HepG2 (cell line): ENCODE measurements around the gene SPINK7. TPM values are rescaled to one million over a fixed set of nuclear protein-coding genes. Genes with fewer than 3 reads are reported as not detected.

ENCODE experiments used
- ATAC-seq: fragments of 200-7000 bp; cut with Tn5 transposase; 3 replicates; pipeline ENCODE4 v1.9.1; 2020; ENCODE audit warnings: mild to moderate bottlenecking, moderate library complexity
- BruUV-seq: library from RNA; stranded (reverse); fragments of 400-500 nt; replicated peaks from 2 replicates; lab custom pipeline; 2021; lab: Mats Ljungman, UMichigan
- CTCF ChIA-PET: fragments of 300-600 bp; formaldehyde crosslinking; extraction: SDS; loops from one replicate; lab custom pipeline; 2021; ENCODE audit warnings: low total read pairs, inconsistent platforms, low intra/inter-chr PET ratio; lab: Yijun Ruan, JAX
- POLR2A ChIA-PET: fragments of 350-600 bp; sonication (Branson Sonifier 250); formaldehyde crosslinking; loops from one replicate; lab custom pipeline; 2020; ENCODE audit warnings: antibody characterized with exemption, inconsistent platforms; lab: Yijun Ruan, JAX
- DNase-seq: peaks from one replicate; pipeline ENCODE4 v3.0.0-alpha.2; 2015; ENCODE audit warnings: low spot score
- FAIRE-seq: peaks from 3 replicates; lab custom pipeline; 2011; peaks lifted over from hg19 to GRCh38; lab: Jason Lieb, UNC
- H2AFZ ChIP-seq: one replicate; pipeline ENCODE4 v1.6.1; 2011; ENCODE audit warnings: low read length, inconsistent platforms
- H3K27ac ChIP-seq: fragments of 300-600 bp; 3 replicates; pipeline ENCODE4 v1.8.0; 2011; ENCODE audit warnings: mixed run types, mild to moderate bottlenecking, mixed read lengths, low read length, inconsistent platforms; ENCODE audit not compliant: insufficient read depth; ENCODE audit errors: extremely low read length
- H3K27me3 ChIP-seq, 2 experiments: fragments of 200-600 bp in 1 of 2; 2 replicates in 1 of 2; 3 replicates in 1 of 2; pipeline versions ENCODE4 v1.6.0 to v1.8.0; 2011; ENCODE audit warnings: low read length in 2 of 2, mild to moderate bottlenecking in 2 of 2, moderate library complexity in 2 of 2, inconsistent platforms in 1 of 2; ENCODE audit not compliant: insufficient read depth in 2 of 2, control insufficient read depth in 1 of 2
- H3K36me3 ChIP-seq, 2 experiments: fragments of 200-600 bp in 1 of 2; replicated peaks in 1 of 2; 2 replicates in 1 of 2; 3 replicates in 1 of 2; pipeline versions ENCODE4 v1.5.1 to v1.8.0; 2011; ENCODE audit warnings: low read length in 2 of 2, inconsistent platforms in 1 of 2; ENCODE audit not compliant: insufficient read depth in 2 of 2, control insufficient read depth in 1 of 2
- H3K4me1 ChIP-seq: 2 replicates; pipeline ENCODE4 v1.5.1; 2012; ENCODE audit warnings: low read length, inconsistent platforms; ENCODE audit not compliant: insufficient read depth
- H3K4me2 ChIP-seq: 2 replicates; pipeline ENCODE4 v1.6.0; 2011; ENCODE audit warnings: low read depth, low read length, inconsistent platforms
- H3K4me3 ChIP-seq, 3 experiments: fragments of 200-600 bp in 1 of 3; sonication (generic), shearing (Covaris generic) in 1 of 3; replicated peaks in 1 of 3; 2 replicates each; pipeline ENCODE4 v1.5.1; 2011 to 2016; ENCODE audit warnings: low read length in 3 of 3, inconsistent platforms in 2 of 3, low read depth in 2 of 3, mild to moderate bottlenecking in 2 of 3, control low read depth in 1 of 3, mixed read lengths in 1 of 3; ENCODE audit not compliant: insufficient read depth in 1 of 3
- H3K79me2 ChIP-seq: one replicate; pipeline ENCODE4 v1.6.1; 2011; ENCODE audit warnings: low read length, inconsistent platforms; ENCODE audit not compliant: insufficient read depth
- H3K9ac ChIP-seq: 2 replicates; pipeline ENCODE4 v1.6.0; 2011; ENCODE audit warnings: mild to moderate bottlenecking, low read depth, low read length, inconsistent platforms; ENCODE audit not compliant: insufficient read depth
- H3K9me3 ChIP-seq: 2 replicates; pipeline ENCODE4 v1.5.1; 2012; ENCODE audit warnings: mild to moderate bottlenecking, low read length
- H4K20me1 ChIP-seq: 2 replicates; pipeline ENCODE4 v1.6.0; 2011; ENCODE audit warnings: inconsistent platforms, mild to moderate bottlenecking, low read length, moderate library complexity; ENCODE audit not compliant: insufficient read depth
- CEBPB ChIP-seq: IDR thresholded peaks from 2 replicates; pipeline ENCODE4 v1.6.1; 2011; ENCODE audit warnings: low read depth, low read length, improper control_type of control experiment, borderline replicate concordance
- CEBPG ChIP-seq: IDR thresholded peaks from 2 replicates; pipeline ENCODE4 v1.6.1; 2016
- HNRNPLL ChIP-seq: fragments of 200-400 bp; formaldehyde crosslinking; IDR thresholded peaks from 2 replicates; pipeline ENCODE4 v1.6.1; 2017; ENCODE audit warnings: mild to moderate bottlenecking, low read depth, low read length; ENCODE audit not compliant: poor library complexity, severe bottlenecking
- JARID2 ChIP-seq: sonication (generic); formaldehyde crosslinking; IDR thresholded peaks from 2 replicates; pipeline ENCODE4 v1.8.1; 2023; ENCODE audit warnings: missing genetic modification reagents, inconsistent platforms; ENCODE audit not compliant: insufficient replicate concordance
- JUND ChIP-seq: sonication (generic); formaldehyde crosslinking; IDR thresholded peaks from 2 replicates; pipeline ENCODE4 v1.8.0; 2022; ENCODE audit warnings: mild to moderate bottlenecking, missing genetic modification reagents
- NCOR1 ChIP-seq: fragments of 200-600 bp; sonication (generic); IDR thresholded peaks from 2 replicates; pipeline ENCODE4 v1.7.0; 2017; ENCODE audit warnings: antibody characterized with exemption, low read length, borderline replicate concordance
- POLR2G ChIP-seq: fragments of 200-400 bp; formaldehyde crosslinking; IDR thresholded peaks from 2 replicates; pipeline ENCODE4 v1.6.1; 2018; ENCODE audit warnings: mild to moderate bottlenecking, low read depth, low read length, moderate library complexity
- PRDM10 ChIP-seq: sonication (generic); formaldehyde crosslinking; IDR thresholded peaks from 2 replicates; pipeline ENCODE4 v1.4.0; 2020; ENCODE audit warnings: low read depth, missing genetic modification reagents
- SMAD1 ChIP-seq: sonication (generic); formaldehyde crosslinking; IDR thresholded peaks from 2 replicates; pipeline ENCODE4 v1.4.0; 2020; ENCODE audit warnings: missing genetic modification reagents, low read depth, mild to moderate bottlenecking, borderline replicate concordance
- SUZ12 ChIP-seq: fragments of 150-350 bp; IDR thresholded peaks from 2 replicates; pipeline ENCODE4 v1.6.1; 2014; ENCODE audit warnings: low read depth, low read length
- TEAD3 ChIP-seq: optimal IDR thresholded peaks from 2 replicates; pipeline ENCODE3; 2016; ENCODE audit warnings: borderline replicate concordance
- THYN1 ChIP-seq: sonication (generic); formaldehyde crosslinking; IDR thresholded peaks from 2 replicates; pipeline ENCODE4 v1.8.1; 2023; ENCODE audit warnings: low read depth, mild to moderate bottlenecking, moderate library complexity, missing genetic modification reagents, borderline replicate concordance
- ZFP82 ChIP-seq: sonication (generic); formaldehyde crosslinking; IDR thresholded peaks from 2 replicates; pipeline ENCODE4 v1.5.1; 2020; ENCODE audit warnings: mild to moderate bottlenecking, missing genetic modification reagents, borderline replicate concordance
- ZNF101 ChIP-seq: sonication (generic); formaldehyde crosslinking; IDR thresholded peaks from 2 replicates; pipeline ENCODE4 v1.4.0; 2020; ENCODE audit warnings: mild to moderate bottlenecking, low read depth, missing genetic modification reagents, borderline replicate concordance
- ZNF260 ChIP-seq: sonication (generic); formaldehyde crosslinking; IDR thresholded peaks from 2 replicates; pipeline ENCODE4 v1.4.0; 2020; ENCODE audit warnings: missing genetic modification reagents, low read depth, mild to moderate bottlenecking, borderline replicate concordance
- ZNF33B ChIP-seq: sonication (generic); formaldehyde crosslinking; IDR thresholded peaks from 2 replicates; pipeline ENCODE4 v1.5.1; 2020; ENCODE audit warnings: mild to moderate bottlenecking, missing genetic modification reagents
- ZNF550 ChIP-seq: sonication (generic); formaldehyde crosslinking; IDR thresholded peaks from 2 replicates; pipeline ENCODE4 v1.4.0; 2020; ENCODE audit warnings: mild to moderate bottlenecking, missing genetic modification reagents, borderline replicate concordance
- ZNF580 ChIP-seq: IDR thresholded peaks from 2 replicates; pipeline ENCODE4 v1.6.1; 2016; ENCODE audit warnings: low read depth, borderline replicate concordance
- ZNF839 ChIP-seq: sonication (generic); formaldehyde crosslinking; IDR thresholded peaks from 2 replicates; pipeline ENCODE4 v1.4.0; 2020; ENCODE audit warnings: missing genetic modification reagents, mild to moderate bottlenecking, borderline replicate concordance
- ZSCAN9 ChIP-seq: IDR thresholded peaks from 2 replicates; pipeline ENCODE4 v1.6.1; 2016; ENCODE audit warnings: borderline replicate concordance
- ZZZ3 ChIP-seq: sonication (generic); formaldehyde crosslinking; IDR thresholded peaks from 2 replicates; pipeline ENCODE4 v1.4.0; 2020; ENCODE audit warnings: missing genetic modification reagents, mild to moderate bottlenecking, borderline replicate concordance
- WGBS: methylation state at CpG from one replicate; pipeline ENCODE4 v1.1.6; 2017; ENCODE audit warnings: low lambda C conversion rate; 5-methylcytosine and 5-hydroxymethylcytosine counted together
- in situ Hi-C: cut with HindIII; loops from 2 replicates; pipeline ENCODE4 v1.10.0; 2017; ENCODE audit warnings: low pct_unique_long_range_greater_than_20kb; ENCODE audit not compliant: extremely low pct_ligation_motif_present
- intact Hi-C: fragments of 100-400 bp; cut with micrococcal nuclease; formaldehyde crosslinking; loops from one replicate; pipeline ENCODE4 v1.10.0; 2022; ENCODE audit not compliant: unreplicated experiment
- polyA plus RNA-seq, 8 experiments: library from polyadenylated mRNA; depleted of rRNA in 3 of 8; stranded (reverse) in 7 of 8; unstranded in 1 of 8; fragments of >200 nt; fragmentation: Illumina TruSeq in 4 of 8; extraction: Trizol in 4 of 8; gene quantifications; 2 replicates each; pipeline versions ENCODE4 v1.2.1 to v1.2.3, GENCODE V29; 2011 to 2016; ENCODE audit warnings: low read depth in 4 of 8, missing spikeins in 1 of 8, mixed read lengths in 1 of 8; ENCODE audit not compliant: insufficient read depth in 1 of 8
- total RNA-seq, 5 experiments: library from RNA; depleted of rRNA; stranded (reverse); fragments of >200 nt; fragmentation: Illumina TruSeq; extraction: Trizol; gene quantifications; 2 replicates each; pipeline ENCODE4 v1.2.3, GENCODE V29; 2016; ENCODE audit warnings: low read depth in 1 of 5

Gene SPINK7
- total and polyA plus RNA-seq, 2 of the 13 experiments (the other 11 are each of a cell fraction or from before 2014, with no cell fraction given): 0.15 TPM; not detected in 1

GRCh38 chr5:148311484-148311883 is 739 bp upstream of the SPINK7 start (continued):
- TF ChIP-seq THYN1 (CRISPR knock-in tag): no peak
- TF ChIP-seq JARID2 (CRISPR knock-in tag): no peak
- no peak for TF ChIP-seq ZNF260 (CRISPR knock-in tag)
- TF ChIP-seq ZNF839 (CRISPR knock-in tag): no peak

GRCh38 chr5:148314187-148314586 is 2.0 kb downstream of the SPINK7 start:
- Histone ChIP-seq H4K20me1 (no peaks in the 10 kb centered on the region), H3K79me2 (no peaks in the 10 kb centered on the region), H3K27me3 (no peaks in the 10 kb centered on the region), H3K4me1 (no peaks in the 10 kb centered on the region), H3K4me2 (no peak overlapping the region), H3K27ac (no peak overlapping the region), H3K4me3 (no peak overlapping the region), H3K36me3 (no peaks in the 10 kb centered on the region), H2AFZ (no peak overlapping the region), H3K9ac (no peak overlapping the region), H3K9me3 (no peaks in the 10 kb centered on the region)
- CTCF ChIA-PET: no interaction called here
- DNase-seq: no peak
- in situ Hi-C loops: no loop called here
- POLR2A ChIA-PET: no interaction called here
- WGBS: 0% methylated on average over 2 of the region's 2 CpGs
- BruUV-seq: no TSS peak
- no peak for FAIRE-seq
- TF ChIP-seq ZFP82 (CRISPR knock-in tag) (no peak), ZNF550 (CRISPR knock-in tag) (no peak), HNRNPLL (no peak), POLR2G (no peak), SUZ12 (no peak), NCOR1 (no peak), ZNF33B (CRISPR knock-in tag) (no peak), ZNF580 (CRISPR knock-in tag) (no peak), ZSCAN9 (no peak), ZZZ3 (no peak), TEAD3 (CRISPR knock-in tag) (no peak), ZNF101 (CRISPR knock-in tag) (no peak), PRDM10 (no peak), SMAD1 (CRISPR knock-in tag) (no peak), CEBPB (peak; percentile 64; the same call in 1 of the 2 replicates), JUND (CRISPR knock-in tag) (no peak), CEBPG (CRISPR knock-in tag) (peak; percentile 48)
- ATAC-seq: no peak
- intact Hi-C loops: no loop called here
